ENCODE measurements around the gene PIGZ. TPM values are rescaled to one million over a fixed set of nuclear protein-coding genes. Genes with fewer than 3 reads are reported as not detected.

Gene PIGZ
- total RNA-seq, 4 donors from 2014 or later, result 2.3 to 8.0 (median 4.4) TPM

DNA sequence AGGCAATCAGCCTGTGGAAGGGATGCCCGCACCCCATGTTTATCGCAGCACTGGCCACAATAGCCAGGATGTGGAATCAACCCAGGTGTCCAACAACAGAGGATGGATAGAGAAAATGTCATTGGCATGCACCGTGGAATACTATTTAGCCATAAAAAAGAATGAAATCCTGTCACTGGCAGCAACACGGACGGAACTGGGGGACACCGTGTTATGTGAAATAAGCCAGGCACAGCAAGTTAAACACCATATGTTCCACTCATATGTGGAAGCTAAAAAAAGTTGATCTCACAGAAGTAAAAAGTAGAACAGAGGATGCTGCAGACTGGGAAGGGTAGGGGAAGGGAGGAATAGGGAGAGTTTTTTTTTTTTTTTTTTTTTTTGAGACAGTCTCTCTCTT lies 45.4 kb upstream of the PIGZ start:
- WGBS, 2 donors, result 94 to 96% methylated on average over 6 of the region's 6 CpGs
- intact Hi-C loops (cut with DNase I; ENCODE audit: low total_unique reads), result no loop called here
- no peak for TF ChIP-seq POLR2A (IDR thresholded peaks at IDR 0.05)
- TF ChIP-seq, protein P1, sequence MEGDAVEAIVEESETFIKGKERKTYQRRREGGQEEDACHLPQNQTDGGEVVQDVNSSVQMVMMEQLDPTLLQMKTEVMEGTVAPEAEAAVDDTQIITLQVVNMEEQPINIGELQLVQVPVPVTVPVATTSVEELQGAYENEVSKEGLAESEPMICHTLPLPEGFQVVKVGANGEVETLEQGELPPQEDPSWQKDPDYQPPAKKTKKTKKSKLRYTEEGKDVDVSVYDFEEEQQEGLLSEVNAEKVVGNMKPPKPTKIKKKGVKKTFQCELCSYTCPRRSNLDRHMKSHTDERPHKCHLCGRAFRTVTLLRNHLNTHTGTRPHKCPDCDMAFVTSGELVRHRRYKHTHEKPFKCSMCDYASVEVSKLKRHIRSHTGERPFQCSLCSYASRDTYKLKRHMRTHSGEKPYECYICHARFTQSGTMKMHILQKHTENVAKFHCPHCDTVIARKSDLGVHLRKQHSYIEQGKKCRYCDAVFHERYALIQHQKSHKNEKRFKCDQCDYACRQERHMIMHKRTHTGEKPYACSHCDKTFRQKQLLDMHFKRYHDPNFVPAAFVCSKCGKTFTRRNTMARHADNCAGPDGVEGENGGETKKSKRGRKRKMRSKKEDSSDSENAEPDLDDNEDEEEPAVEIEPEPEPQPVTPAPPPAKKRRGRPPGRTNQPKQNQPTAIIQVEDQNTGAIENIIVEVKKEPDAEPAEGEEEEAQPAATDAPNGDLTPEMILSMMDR (IDR thresholded peaks at IDR 0.05), result no peak
- DNase-seq (ENCODE audit: low spot score in 2 of 2), result no peak
- H3K4me3 ChIP-seq (ENCODE audit: low read depth, poor library complexity, severe bottlenecking), result no peak overlapping the region

DNA sequence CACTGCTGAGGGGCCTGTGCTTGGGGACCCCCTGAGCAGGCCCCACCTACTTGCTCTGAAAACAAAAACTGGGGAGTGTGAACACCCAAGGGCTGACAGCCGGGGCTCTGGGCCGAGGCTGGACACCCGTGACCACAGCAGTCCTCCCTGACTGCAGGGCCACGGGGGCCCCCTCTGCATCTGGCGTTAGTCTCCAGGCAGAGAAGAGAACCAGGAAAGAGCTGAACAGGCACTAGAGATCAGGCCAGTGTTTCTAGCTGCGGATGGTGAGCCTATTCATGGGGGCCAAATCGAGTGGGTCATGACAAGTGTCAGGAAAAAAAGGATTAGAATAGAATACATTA lies 43.9 kb upstream of the PIGZ start:
- DNase-seq (ENCODE audit: low spot score in 2 of 2), result no peak
- 87 to 92% methylated on average over 7 of the region's 7 CpGs for WGBS, 2 donors
- no peak overlapping the region for H3K4me3 ChIP-seq (ENCODE audit: low read depth, poor library complexity, severe bottlenecking)
- no peak for TF ChIP-seq POLR2A (IDR thresholded peaks at IDR 0.05)
- TF ChIP-seq, protein P1 (IDR thresholded peaks at IDR 0.05), result no peak
- intact Hi-C loops (cut with DNase I; ENCODE audit: low total_unique reads), result no loop called here

DNA sequence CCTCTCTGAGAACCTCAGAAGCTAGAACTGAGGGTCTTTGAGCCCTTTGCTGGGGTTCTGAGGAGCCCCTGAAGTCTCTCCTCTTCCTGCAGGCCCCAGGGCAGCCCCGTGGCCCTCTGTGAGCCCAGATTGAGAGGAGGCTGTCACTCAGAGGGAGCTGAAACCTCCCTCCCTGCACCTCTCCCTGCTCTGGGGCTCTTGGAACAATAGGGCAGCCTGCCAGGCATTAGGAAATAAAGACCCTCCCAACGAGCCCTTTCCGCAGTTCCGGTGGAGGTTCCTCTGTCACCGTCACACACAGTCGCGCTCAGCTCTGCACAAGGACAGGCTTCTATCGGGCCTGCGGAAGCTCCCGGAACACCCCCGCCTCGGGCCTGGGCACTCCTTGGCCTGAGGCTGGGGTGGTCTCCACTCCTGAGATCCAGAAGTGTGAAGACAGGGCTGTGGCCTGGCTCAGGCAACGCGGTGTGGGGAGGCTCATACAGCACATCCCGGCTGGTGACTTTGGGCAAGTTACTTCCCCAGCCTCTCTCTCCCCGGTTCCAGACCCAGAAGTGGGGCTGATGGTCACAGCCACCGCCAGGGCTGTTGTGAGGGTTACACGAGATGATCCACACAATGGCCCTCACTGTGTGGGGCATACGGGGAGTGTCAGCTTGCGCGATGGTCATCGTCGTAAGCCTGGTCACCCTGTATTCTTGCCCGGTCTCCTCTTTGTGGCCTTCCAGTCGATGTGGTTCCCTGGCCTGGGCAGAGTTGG lies 43.3 kb upstream of the PIGZ start:
- intact Hi-C loops (cut with DNase I; ENCODE audit: low total_unique reads), result no loop called here
- DNase-seq (ENCODE audit: low spot score in 2 of 2), result no peak
- H3K4me3 ChIP-seq (ENCODE audit: low read depth, poor library complexity, severe bottlenecking), result no peak overlapping the region
- TF ChIP-seq POLR2A (IDR thresholded peaks at IDR 0.05), result no peak
- TF ChIP-seq, protein P1 (IDR thresholded peaks at IDR 0.05), result no peak
- 84 to 89% methylated on average over 24 to 25 of the region's 25 CpGs for WGBS, 2 donors

DNA sequence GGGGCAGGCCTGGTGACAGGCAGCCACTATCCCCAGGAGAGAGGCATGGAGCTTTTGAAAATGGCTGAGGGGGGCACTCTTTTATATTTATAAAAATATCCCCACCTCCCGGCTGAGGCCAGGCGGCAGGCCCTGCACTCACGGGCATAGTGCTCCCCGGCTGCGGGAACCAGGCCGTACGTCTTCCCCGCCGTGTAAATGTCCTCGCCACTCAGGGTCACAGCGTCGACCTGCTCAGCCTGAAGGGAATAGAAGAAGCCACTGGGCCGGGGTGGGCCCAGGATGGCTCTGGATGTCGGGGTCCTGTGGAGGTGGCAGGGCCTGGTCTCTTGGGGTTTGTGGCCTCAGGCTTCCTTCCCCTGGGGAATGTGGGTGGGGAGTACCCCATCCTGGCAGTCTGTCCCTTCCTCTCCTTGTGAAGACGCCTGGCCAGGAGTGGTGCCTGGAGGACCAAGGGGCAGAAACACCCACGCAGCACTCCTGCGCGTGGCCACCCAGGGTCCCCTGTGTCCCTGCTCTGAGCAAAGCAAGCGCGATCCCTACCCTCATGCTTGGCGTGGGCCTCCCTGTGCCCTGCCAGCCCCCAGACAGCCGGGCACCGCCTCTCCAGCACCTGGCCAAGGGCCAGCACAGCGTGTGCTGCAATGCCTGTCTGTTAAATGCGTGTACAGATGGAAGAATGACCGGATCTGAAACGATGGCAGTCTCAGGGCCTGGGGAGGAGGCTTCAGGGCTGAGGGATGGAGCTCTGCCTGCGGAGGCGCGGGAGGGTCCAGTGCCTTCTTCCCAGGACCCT lies 42.1 kb upstream of the PIGZ start:
- DNase-seq (ENCODE audit: low spot score in 2 of 2), result no peak
- WGBS, 2 donors, result 74 to 78% methylated on average over 19 to 30 of the region's 30 CpGs
- TF ChIP-seq, protein P1 (IDR thresholded peaks at IDR 0.05), result no peak
- no peak for TF ChIP-seq POLR2A (IDR thresholded peaks at IDR 0.05)

DNA sequence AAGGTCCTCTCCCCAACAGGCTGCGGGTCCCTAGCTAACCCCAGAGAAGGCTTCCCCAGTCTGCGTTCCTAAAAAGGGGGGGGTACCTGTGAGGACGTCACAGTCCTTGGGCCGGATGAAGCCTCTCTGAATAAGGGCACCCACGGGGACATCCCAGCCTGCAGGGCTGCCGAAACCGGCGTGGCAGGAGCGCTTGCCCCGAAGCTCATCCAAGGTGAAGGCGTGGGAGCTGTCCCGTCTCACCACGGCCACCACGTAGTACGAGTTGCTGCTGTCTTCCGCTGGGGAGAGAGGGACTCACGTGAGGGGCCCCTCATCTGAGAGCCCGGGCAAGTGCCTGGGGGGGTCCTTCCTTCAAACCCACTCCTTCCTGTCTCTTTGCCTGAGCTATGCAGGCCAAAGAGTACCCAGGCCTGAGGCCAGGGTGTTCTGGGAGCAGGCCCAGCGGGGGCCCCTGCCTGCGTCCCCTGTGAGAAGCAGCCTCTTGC lies 40.9 kb upstream of the PIGZ start:
- no peak for DNase-seq (ENCODE audit: low spot score in 2 of 2)
- H3K4me3 ChIP-seq (ENCODE audit: low read depth, poor library complexity, severe bottlenecking), result no peak overlapping the region
- intact Hi-C loops (cut with DNase I; ENCODE audit: low total_unique reads), result loop anchor here (10.0 kb wide), 1 partner anchor 175 kb away; no protein-coding TSS in a partner anchor
- 74 to 80% methylated on average over 17 to 20 of the region's 20 CpGs for WGBS, 2 donors
- TF ChIP-seq POLR2A (IDR thresholded peaks at IDR 0.05), result no peak
- TF ChIP-seq, protein P1 (IDR thresholded peaks at IDR 0.05), result no peak

More for the DNA sequence above, 42.1 kb upstream of the PIGZ start:
- H3K4me3 ChIP-seq (ENCODE audit: low read depth, poor library complexity, severe bottlenecking), result no peak overlapping the region
- intact Hi-C loops (cut with DNase I; ENCODE audit: low total_unique reads), result no loop called here

Measured in lower leg skin (tissue), 4 donors.